SU-DHL-6 (cell line): ENCODE results near the gene ZNF280D.

Source experiments
- H2AFZ ChIP-seq: fragments of 200-600 bp; sonication (generic); 2 replicates; pipeline ENCODE4 v1.6.1; 2014; ENCODE audit warnings: low read depth, mild to moderate bottlenecking, moderate library complexity, mixed read lengths, antibody characterized with exemption, low read length; ENCODE audit not compliant: severe bottlenecking
- H3F3A ChIP-seq: fragments of 200-600 bp; shearing (Covaris generic); 2 replicates; pipeline ENCODE4 v1.6.0; 2016; ENCODE audit warnings: antibody characterized with exemption, mild to moderate bottlenecking; ENCODE audit not compliant: insufficient read depth
- H3K27ac ChIP-seq: fragments of 200-600 bp; sonication (generic); 2 replicates; pipeline ENCODE4 v1.5.1; 2016; ENCODE audit warnings: low read depth, mild to moderate bottlenecking, low read length, moderate library complexity, mixed read lengths
- H3K27me3 ChIP-seq: fragments of 200-600 bp; sonication (generic), shearing (Covaris generic); 2 replicates; pipeline ENCODE4 v1.6.0; 2014; ENCODE audit warnings: mild to moderate bottlenecking, low read length
- H3K36me3 ChIP-seq: fragments of 200-600 bp; sonication (generic); 2 replicates; pipeline ENCODE4 v1.6.1; 2014; ENCODE audit warnings: mild to moderate bottlenecking, low read length, mixed read lengths
- H3K4me2 ChIP-seq: fragments of 300-600, 200-600 bp; shearing (Covaris generic), sonication (generic); 2 replicates; pipeline ENCODE4 v1.6.0; 2014; ENCODE audit warnings: low read length, low read depth, mild to moderate bottlenecking; ENCODE audit not compliant: poor library complexity, severe bottlenecking
- H3K4me3 ChIP-seq: fragments of 200-600 bp; sonication (generic); 2 replicates; pipeline ENCODE4 v1.5.1; 2014; ENCODE audit warnings: antibody characterized with exemption, low read length, mild to moderate bottlenecking, mixed read lengths; ENCODE audit not compliant: insufficient read depth, poor library complexity, severe bottlenecking
- H3K79me2 ChIP-seq: fragments of 200-600 bp; sonication (generic); 2 replicates; pipeline ENCODE4 v1.6.1; 2014; ENCODE audit warnings: mild to moderate bottlenecking, low read length, moderate library complexity; ENCODE audit not compliant: insufficient read depth
- H3K9ac ChIP-seq: fragments of 200-600 bp; sonication (generic); 2 replicates; pipeline ENCODE4 v1.7.0; 2014; ENCODE audit warnings: mild to moderate bottlenecking, low read length
- H3K9me2 ChIP-seq: fragments of 200-600 bp; sonication (generic); replicated peaks from 2 replicates; pipeline ENCODE4 v1.6.1; 2014; ENCODE audit warnings: low read length; ENCODE audit not compliant: insufficient read depth
- H3K9me3 ChIP-seq: fragments of 200-600 bp; sonication (generic); 2 replicates; pipeline ENCODE4 v1.6.1; 2014; ENCODE audit warnings: low read length, mixed read lengths; ENCODE audit not compliant: insufficient read depth
- H4K20me1 ChIP-seq: fragments of 200-600 bp; sonication (generic); 2 replicates; pipeline ENCODE4 v1.6.1; 2014; ENCODE audit warnings: low read depth, mild to moderate bottlenecking, antibody characterized with exemption, low read length, moderate library complexity, mixed read lengths
- CTCF ChIP-seq: fragments of 200-600 bp; sonication (generic); IDR thresholded peaks from one replicate; pipeline ENCODE4 v1.5.1; 2017; ENCODE audit warnings: antibody characterized with exemption, mild to moderate bottlenecking, low read length, moderate library complexity; ENCODE audit not compliant: insufficient read depth, poor library complexity, severe bottlenecking
- EZH2phosphoT487 ChIP-seq: fragments of 200-600 bp; sonication (generic), shearing (Covaris generic); conservative IDR thresholded peaks from 2 replicates; pipeline ENCODE4 v1.6.1; 2018; ENCODE audit warnings: mild to moderate bottlenecking, antibody characterized with exemption, low read length, moderate library complexity, mixed read lengths

The ZNF280D gene

GRCh38 chr15:56608140-56608778, 125.0 kb downstream of the ZNF280D start:
- no peak overlapping the region for H2AFZ ChIP-seq
- H4K20me1 ChIP-seq, result no peaks in the 10 kb centered on the region
- H3K79me2 ChIP-seq, result no peaks in the 10 kb centered on the region
- TF ChIP-seq CTCF, result no peak
- no peak for TF ChIP-seq EZH2phosphoT487
- H3K36me3 ChIP-seq, result no peaks in the 10 kb centered on the region
- peak overlapping the region; percentile 35 for H3K4me3 ChIP-seq
- peak overlapping the region; percentile 98 for H3K27ac ChIP-seq
- H3K9ac ChIP-seq, result peak overlapping the region; percentile 45
- no peaks in the 10 kb centered on the region for H3K9me2 ChIP-seq
- H3K9me3 ChIP-seq, result peaks cover 17% of the 10 kb centered on the region; the same call in 1 of the 2 replicates
- H3F3A ChIP-seq, result peaks cover 34% of the 10 kb centered on the region
- no peaks in the 10 kb centered on the region for H3K27me3 ChIP-seq
- H3K4me2 ChIP-seq, result peak overlapping the region; percentile 92

GRCh38 chr15:56602253-56602652, 131.1 kb downstream of the ZNF280D start:
- Histone ChIP-seq H3K9me3 (peaks cover 35% of the 10 kb centered on the region; the same call in 1 of the 2 replicates), H4K20me1 (no peaks in the 10 kb centered on the region), H2AFZ (no peak overlapping the region), H3K4me2 (no peak overlapping the region), H3K27ac (no peak overlapping the region), H3K27me3 (no peaks in the 10 kb centered on the region), H3F3A (peaks cover 7% of the 10 kb centered on the region; the same call in 1 of the 2 replicates), H3K9ac (no peak overlapping the region), H3K9me2 (no peaks in the 10 kb centered on the region), H3K4me3 (no peak overlapping the region), H3K36me3 (peaks cover 8% of the 10 kb centered on the region; the same call in 1 of the 2 replicates), H3K79me2 (no peaks in the 10 kb centered on the region)
- TF ChIP-seq EZH2phosphoT487 (no peak), CTCF (no peak)

- Histone ChIP-seq H4K20me1 (no peaks in the 10 kb centered on the region), H3K79me2 (no peaks in the 10 kb centered on the region), H3K9ac (no peak overlapping the region), H3K36me3 (peaks cover 8% of the 10 kb centered on the region; the same call in 1 of the 2 replicates), H3K9me2 (no peaks in the 10 kb centered on the region), H3K9me3 (peaks cover 34% of the 10 kb centered on the region; the same call in 1 of the 2 replicates), H3K27me3 (no peaks in the 10 kb centered on the region), H2AFZ (no peak overlapping the region), H3K4me2 (no peak overlapping the region), H3K4me3 (no peak overlapping the region), H3F3A (0 out of 2 replicates have a peak, but pooled peaks cover 4% of the 10 kb centered on the region), H3K27ac (no peak overlapping the region)
- TF ChIP-seq CTCF (no peak), EZH2phosphoT487 (no peak)
Measured at GRCh38 chr15:56600380-56600779, 132.9 kb downstream of the ZNF280D start.
